ENCODE results near the gene TRABD2B.

Gene TRABD2B

GRCh38 chr1:47782414-47783166 is 214.6 kb downstream of the TRABD2B start:
- no peaks in the 10 kb centered on the region for H3K9me3 ChIP-seq (ENCODE audit: control insufficient read depth, low read length)
- H3K23ac ChIP-seq (ENCODE audit: low read length in 2 of 2), result no peak overlapping the region
- no peak overlapping the region for H3K4me2 ChIP-seq (ENCODE audit: low read length, poor library complexity, severe bottlenecking)
- H2BK120ac ChIP-seq (ENCODE audit: low read depth, low read length), result no peak overlapping the region
- no peak overlapping the region for H2BK12ac ChIP-seq (ENCODE audit: low read length in 2 of 2)
- H3K4me3 ChIP-seq (ENCODE audit: insufficient read depth in 1 of 2, low read depth in 1 of 2, low read length in 2 of 2), result no peak overlapping the region
- no peak overlapping the region for H4K91ac ChIP-seq (ENCODE audit: low read length)
- H3K4me1 ChIP-seq (ENCODE audit: control insufficient read depth, insufficient read depth, low read depth, low read length), result peaks cover 1% of the 10 kb centered on the region
- no peak overlapping the region for H3K27ac ChIP-seq (ENCODE audit: low read length, poor library complexity, severe bottlenecking)
- no peak overlapping the region for H2AFZ ChIP-seq (ENCODE audit: low read depth, low read length)
- H3K27me3 ChIP-seq (ENCODE audit: control insufficient read depth in 1 of 2, insufficient read depth in 1 of 2, low read length in 2 of 2), result peaks cover 0 to 40% of the 10 kb centered on the region in 2 experiments
- H3K79me1 ChIP-seq (replicated peaks; ENCODE audit: low read length, poor library complexity, severe bottlenecking), result no peaks in the 10 kb centered on the region
- DNase-seq, result no peak
- no peak overlapping the region for H2AK5ac ChIP-seq (ENCODE audit: low read length, severe bottlenecking)
- no peak overlapping the region for H3K18ac ChIP-seq (ENCODE audit: low read depth in 1 of 2, low read length in 2 of 2)
- H2BK5ac ChIP-seq (ENCODE audit: low read depth, low read length, poor library complexity, severe bottlenecking), result no peak overlapping the region
- no peak overlapping the region for H2BK15ac ChIP-seq (ENCODE audit: low read depth, poor library complexity, severe bottlenecking)
- no peak overlapping the region for H4K8ac ChIP-seq (ENCODE audit: low read length)
- H3K9ac ChIP-seq (ENCODE audit: low read length), result no peak overlapping the region
- no peak overlapping the region for H3K14ac ChIP-seq (ENCODE audit: low read length in 2 of 2)
- no peaks in the 10 kb centered on the region for H3K36me3 ChIP-seq (ENCODE audit: control insufficient read depth in 1 of 2, insufficient read depth in 2 of 2, low read depth in 1 of 2, low read length in 2 of 2)
- no peak overlapping the region for H3K4ac ChIP-seq (ENCODE audit: low read depth in 1 of 2, low read length in 2 of 2)
- WGBS, result 74% methylated on average over 8 of the region's 9 CpGs

- Histone ChIP-seq H2AFZ (ENCODE audit: low read depth, low read length) (no peak overlapping the region), H3K4ac (ENCODE audit: low read depth in 1 of 2, low read length in 2 of 2) (no peak overlapping the region)
These were observed 215.8 kb downstream of the TRABD2B start for GRCh38 chr1:47781171-47781959.

GRCh38 chr1:47780469-47780995 is 216.7 kb downstream of the TRABD2B start:
- Histone ChIP-seq H3K4me3 (ENCODE audit: insufficient read depth in 1 of 2, low read depth in 1 of 2, low read length in 2 of 2) (no peak overlapping the region), H4K8ac (ENCODE audit: low read length) (no peak overlapping the region), H2AFZ (ENCODE audit: low read depth, low read length) (no peak overlapping the region), H3K4ac (ENCODE audit: low read depth in 1 of 2, low read length in 2 of 2) (no peak overlapping the region), H2BK15ac (ENCODE audit: low read depth, poor library complexity, severe bottlenecking) (no peak overlapping the region), H4K91ac (ENCODE audit: low read length) (no peak overlapping the region), H2BK120ac (ENCODE audit: low read depth, low read length) (no peak overlapping the region), H3K79me1 (replicated peaks; ENCODE audit: low read length, poor library complexity, severe bottlenecking) (no peaks in the 10 kb centered on the region), H3K27ac (ENCODE audit: low read length, poor library complexity, severe bottlenecking) (no peak overlapping the region), H3K14ac (ENCODE audit: low read length in 2 of 2) (no peak overlapping the region), H2BK12ac (ENCODE audit: low read length in 2 of 2) (no peak overlapping the region), H3K9me3 (ENCODE audit: control insufficient read depth, low read length) (no peaks in the 10 kb centered on the region), H3K18ac (ENCODE audit: low read depth in 1 of 2, low read length in 2 of 2) (no peak overlapping the region), H3K9ac (ENCODE audit: low read length) (no peak overlapping the region), H3K4me1 (ENCODE audit: control insufficient read depth, insufficient read depth, low read depth, low read length) (peaks cover 1% of the 10 kb centered on the region), H3K36me3 (ENCODE audit: control insufficient read depth in 1 of 2, insufficient read depth in 2 of 2, low read depth in 1 of 2, low read length in 2 of 2) (no peaks in the 10 kb centered on the region), H3K23ac (ENCODE audit: low read length in 2 of 2) (no peak overlapping the region), H2BK5ac (ENCODE audit: low read depth, low read length, poor library complexity, severe bottlenecking) (no peak overlapping the region), H3K27me3 (ENCODE audit: control insufficient read depth in 1 of 2, insufficient read depth in 1 of 2, low read length in 2 of 2) (peaks cover 0 to 42% of the 10 kb centered on the region in 2 experiments), H2AK5ac (ENCODE audit: low read length, severe bottlenecking) (no peak overlapping the region), H3K4me2 (ENCODE audit: low read length, poor library complexity, severe bottlenecking) (no peak overlapping the region)
- 87% methylated on average over 8 of the region's 8 CpGs for WGBS
- no peak for DNase-seq

More at GRCh38 chr1:47781171-47781959, 215.8 kb downstream of the TRABD2B start:
- Histone ChIP-seq H3K4me2 (ENCODE audit: low read length, poor library complexity, severe bottlenecking) (no peak overlapping the region), H4K91ac (ENCODE audit: low read length) (no peak overlapping the region), H3K14ac (ENCODE audit: low read length in 2 of 2) (no peak overlapping the region), H3K18ac (ENCODE audit: low read depth in 1 of 2, low read length in 2 of 2) (no peak overlapping the region), H3K36me3 (ENCODE audit: control insufficient read depth in 1 of 2, insufficient read depth in 2 of 2, low read depth in 1 of 2, low read length in 2 of 2) (no peaks in the 10 kb centered on the region), H3K27me3 (ENCODE audit: control insufficient read depth in 1 of 2, insufficient read depth in 1 of 2, low read length in 2 of 2) (peaks cover 0 to 35% of the 10 kb centered on the region in 2 experiments), H3K9me3 (ENCODE audit: control insufficient read depth, low read length) (no peaks in the 10 kb centered on the region), H2BK15ac (ENCODE audit: low read depth, poor library complexity, severe bottlenecking) (no peak overlapping the region), H2AK5ac (ENCODE audit: low read length, severe bottlenecking) (no peak overlapping the region), H2BK5ac (ENCODE audit: low read depth, low read length, poor library complexity, severe bottlenecking) (no peak overlapping the region), H3K4me1 (ENCODE audit: control insufficient read depth, insufficient read depth, low read depth, low read length) (peaks cover 1% of the 10 kb centered on the region), H3K79me1 (replicated peaks; ENCODE audit: low read length, poor library complexity, severe bottlenecking) (no peaks in the 10 kb centered on the region), H3K23ac (ENCODE audit: low read length in 2 of 2) (no peak overlapping the region), H3K9ac (ENCODE audit: low read length) (no peak overlapping the region), H2BK12ac (ENCODE audit: low read length in 2 of 2) (no peak overlapping the region), H3K4me3 (ENCODE audit: insufficient read depth in 1 of 2, low read depth in 1 of 2, low read length in 2 of 2) (peak overlapping the region in 1 of 2 experiments; percentile 49), H4K8ac (ENCODE audit: low read length) (no peak overlapping the region), H2BK120ac (ENCODE audit: low read depth, low read length) (no peak overlapping the region), H3K27ac (ENCODE audit: low read length, poor library complexity, severe bottlenecking) (no peak overlapping the region)
- no peak for DNase-seq
- WGBS, result 92% methylated on average over 22 of the region's 22 CpGs

- Histone ChIP-seq H4K8ac (ENCODE audit: low read length) (no peak overlapping the region), H3K36me3 (ENCODE audit: control insufficient read depth in 1 of 2, insufficient read depth in 2 of 2, low read depth in 1 of 2, low read length in 2 of 2) (no peaks in the 10 kb centered on the region), H3K23ac (ENCODE audit: low read length in 2 of 2) (no peak overlapping the region), H3K27ac (ENCODE audit: low read length, poor library complexity, severe bottlenecking) (no peak overlapping the region), H3K9ac (ENCODE audit: low read length) (no peak overlapping the region), H3K27me3 (ENCODE audit: control insufficient read depth in 1 of 2, insufficient read depth in 1 of 2, low read length in 2 of 2) (peaks cover 0 to 40% of the 10 kb centered on the region in 2 experiments), H2AFZ (ENCODE audit: low read depth, low read length) (no peak overlapping the region), H2BK5ac (ENCODE audit: low read depth, low read length, poor library complexity, severe bottlenecking) (no peak overlapping the region), H2BK12ac (ENCODE audit: low read length in 2 of 2) (no peak overlapping the region), H2AK5ac (ENCODE audit: low read length, severe bottlenecking) (no peak overlapping the region), H4K91ac (ENCODE audit: low read length) (no peak overlapping the region), H2BK15ac (ENCODE audit: low read depth, poor library complexity, severe bottlenecking) (no peak overlapping the region), H3K4me1 (ENCODE audit: control insufficient read depth, insufficient read depth, low read depth, low read length) (peaks cover 1% of the 10 kb centered on the region), H3K18ac (ENCODE audit: low read depth in 1 of 2, low read length in 2 of 2) (no peak overlapping the region), H3K79me1 (replicated peaks; ENCODE audit: low read length, poor library complexity, severe bottlenecking) (no peaks in the 10 kb centered on the region), H3K14ac (ENCODE audit: low read length in 2 of 2) (peak overlapping the region in 1 of 2 experiments; percentile 18), H2BK120ac (ENCODE audit: low read depth, low read length) (no peak overlapping the region), H3K4me2 (ENCODE audit: low read length, poor library complexity, severe bottlenecking) (no peak overlapping the region), H3K4ac (ENCODE audit: low read depth in 1 of 2, low read length in 2 of 2) (no peak overlapping the region), H3K9me3 (ENCODE audit: control insufficient read depth, low read length) (no peaks in the 10 kb centered on the region), H3K4me3 (ENCODE audit: insufficient read depth in 1 of 2, low read depth in 1 of 2, low read length in 2 of 2) (no peak overlapping the region)
- DNase-seq, result no peak
- WGBS, result 65% methylated on average over 3 of the region's 3 CpGs
These were observed 217.6 kb downstream of the TRABD2B start for GRCh38 chr1:47779613-47780012.
